Right ventricle myocardium inferior (tissue), 1 donor: ENCODE data around the gene GCDH. TPM values are rescaled to one million over a fixed set of nuclear protein-coding genes. Genes with fewer than 3 reads are reported as not detected.

ENCODE experiments used
- ATAC-seq: fragments of 200-7000 bp; cut with Tn5 transposase; one replicate; pipeline ENCODE4 v1.9.1; 2020; ENCODE audit warnings: mild to moderate bottlenecking, moderate library complexity
- DNase-seq: peaks from one replicate; pipeline ENCODE4 v3.0.0; 2021; ENCODE audit errors: missing footprints
- intact Hi-C: fragments of 100-400 bp; cut with DNase I; formaldehyde crosslinking; loops from one replicate; pipeline ENCODE4 v1.11.0; 2022
- total RNA-seq: library from RNA; stranded (reverse); fragmentation: NEBNext Ultra II Directional; extraction: Animal tissue kit (Norgen Biotek cat#: 25700); gene quantifications from one replicate; pipeline ENCODE4 v1.2.1, GENCODE V29; 2021
- donor health status: DM: no; HTN: yes; CAD: no; lungs with severe emphysema.

GCDH gene
- total RNA-seq, 1 donor from 2014 or later = 33.4 TPM

GRCh38 chr19:12933287-12934072 is 42.5 kb downstream of the GCDH start, which contains the start of gene FARSA:
FARSA (minus strand) TSS chr19:12933711; CDS start chr19:12933696, 15 bp downstream.
- intact Hi-C loops = no loop called here
- ATAC-seq (peak; percentile 83), DNase-seq (peak; percentile 94)

GRCh38 chr19:12935071-12935470 is 44.1 kb downstream of the GCDH start:
- no peak for ATAC-seq
- no peak for DNase-seq
- intact Hi-C loops = no loop called here

GRCh38 chr19:12936582-12936981 is 45.6 kb downstream of the GCDH start:
- ATAC-seq (no peak), DNase-seq (no peak)
- intact Hi-C loops = no loop called here

- DNase-seq (peak; percentile 65), ATAC-seq (no peak)
- intact Hi-C loops = no loop called here
Measured at GRCh38 chr19:12937093-12937926, 46.4 kb downstream of the GCDH start.

GRCh38 chr19:12937927-12938778 is 47.2 kb downstream of the GCDH start, which contains the start of gene CALR:
CALR (plus strand) TSS chr19:12938609; CDS start chr19:12938680, 71 bp downstream.
- intact Hi-C loops = no loop called here
- ATAC-seq = peak; percentile 96
- DNase-seq = peak; percentile 100

GRCh38 chr19:12938779-12939601 is 48.0 kb downstream of the GCDH start:
- ATAC-seq (peak; percentile 2), DNase-seq (peak; percentile 59)
- intact Hi-C loops = no loop called here

- DNase-seq = peak; percentile 53
- ATAC-seq = no peak
- intact Hi-C loops = no loop called here
Measured at GRCh38 chr19:12939975-12940423, 49.0 kb downstream of the GCDH start.

GRCh38 chr19:12940897-12941296 is 49.9 kb downstream of the GCDH start:
- DNase-seq (no peak), ATAC-seq (no peak)
- intact Hi-C loops = no loop called here

GRCh38 chr19:12943437-12944044 is 52.6 kb downstream of the GCDH start:
- DNase-seq (no peak), ATAC-seq (no peak)
- intact Hi-C loops = no loop called here

GRCh38 chr19:12944104-12944674 is 53.2 kb downstream of the GCDH start:
- no peak for ATAC-seq
- no peak for DNase-seq
- intact Hi-C loops = no loop called here

GRCh38 chr19:12945479-12946091 is 54.6 kb downstream of the GCDH start, which contains the start of gene RAD23A:
RAD23A (plus strand) TSS chr19:12945862; CDS start chr19:12945949, 87 bp downstream.
- intact Hi-C loops = no loop called here
- ATAC-seq = peak; percentile 94
- peak; percentile 100 for DNase-seq

- DNase-seq (peak; percentile 83), ATAC-seq (peak; percentile 79)
- intact Hi-C loops = no loop called here
Measured at GRCh38 chr19:12946092-12946721, 55.2 kb downstream of the GCDH start.

- ATAC-seq (no peak), DNase-seq (no peak)
- intact Hi-C loops = no loop called here
Measured at GRCh38 chr19:12946731-12947496, 56.0 kb downstream of the GCDH start.

GRCh38 chr19:12947702-12948611 is 57.0 kb downstream of the GCDH start:
- DNase-seq = peak; percentile 58
- ATAC-seq = no peak
- intact Hi-C loops = no loop called here
